Astrocyte of the cerebellum (primary cell): Measurements from ENCODE around the gene GHDC.
"Not testable (repeated sequence)": the region's sequence is repeated elsewhere in the genome, so short reads cannot be mapped to it uniquely, and the experiment has no call there.

Experiments used
- DNase-seq: peaks from one replicate; pipeline ENCODE4 v3.0.0-alpha.2; 2011; ENCODE audit warnings: low read depth
- H3K4me3 ChIP-seq: 2 replicates; pipeline ENCODE4 v1.5.1; 2011; ENCODE audit warnings: mild to moderate bottlenecking, low read depth, low read length, moderate library complexity
- CTCF ChIP-seq: IDR thresholded peaks from 2 replicates; pipeline ENCODE4 v1.5.1; 2012; ENCODE audit warnings: low read length, low read depth, moderate library complexity, mild to moderate bottlenecking; ENCODE audit errors: missing control alignments
- in situ Hi-C: cut with HindIII; loops from 2 replicates; pipeline ENCODE4 v1.10.0; 2017; ENCODE audit warnings: low sequenced_read_pairs

Gene GHDC

GRCh38 chr17:42188749-42189650 lies 5.3 kb downstream of the GHDC start:
- DNase-seq: no peak
- no peak for TF ChIP-seq CTCF
- no peak overlapping the region for H3K4me3 ChIP-seq
- in situ Hi-C loops: no loop called here

GRCh38 chr17:42187833-42188232 lies 6.5 kb downstream of the GHDC start:
- no peak for DNase-seq
- TF ChIP-seq CTCF: no peak
- H3K4me3 ChIP-seq: no peak overlapping the region
- in situ Hi-C loops: no loop called here

GRCh38 chr17:42186191-42186590 lies 8.1 kb downstream of the GHDC start:
- in situ Hi-C loops, DNase-seq, H3K4me3 ChIP-seq: not testable (repeated sequence)

- DNase-seq: no peak
- no peak for TF ChIP-seq CTCF
- no peak overlapping the region for H3K4me3 ChIP-seq
- in situ Hi-C loops: no loop called here
Measured at GRCh38 chr17:42185621-42185930, 8.7 kb downstream of the GHDC start.

- no peak for TF ChIP-seq CTCF
- no peak for DNase-seq
- in situ Hi-C loops: no loop called here
- H3K4me3 ChIP-seq: peak within 1 kb of the TSS; percentile 41
Measured at GRCh38 chr17:42184713-42185620, 9.3 kb downstream of the GHDC start, which contains the start of gene HCRT. Gene HCRT (minus strand): TSS chr17:42185452. CDS start chr17:42185365, 87 bp downstream.

- peak; percentile 60 for TF ChIP-seq CTCF
- in situ Hi-C loops: no loop called here
- no peak for DNase-seq
- peak overlapping the region; percentile 41 for H3K4me3 ChIP-seq
Measured at GRCh38 chr17:42183741-42184711, 10.3 kb downstream of the GHDC start.
